HG02678 (cell line): Measurements from ENCODE around the gene TUBGCP6.

Source experiments
- ATAC-seq: cut with Tn5 transposase; IDR thresholded peaks from one replicate; pipeline ENCODE4 v1.9.1; 2021; ENCODE audit warnings: mild to moderate bottlenecking, moderate library complexity; ENCODE audit not compliant: unreplicated experiment

The TUBGCP6 gene

DNA sequence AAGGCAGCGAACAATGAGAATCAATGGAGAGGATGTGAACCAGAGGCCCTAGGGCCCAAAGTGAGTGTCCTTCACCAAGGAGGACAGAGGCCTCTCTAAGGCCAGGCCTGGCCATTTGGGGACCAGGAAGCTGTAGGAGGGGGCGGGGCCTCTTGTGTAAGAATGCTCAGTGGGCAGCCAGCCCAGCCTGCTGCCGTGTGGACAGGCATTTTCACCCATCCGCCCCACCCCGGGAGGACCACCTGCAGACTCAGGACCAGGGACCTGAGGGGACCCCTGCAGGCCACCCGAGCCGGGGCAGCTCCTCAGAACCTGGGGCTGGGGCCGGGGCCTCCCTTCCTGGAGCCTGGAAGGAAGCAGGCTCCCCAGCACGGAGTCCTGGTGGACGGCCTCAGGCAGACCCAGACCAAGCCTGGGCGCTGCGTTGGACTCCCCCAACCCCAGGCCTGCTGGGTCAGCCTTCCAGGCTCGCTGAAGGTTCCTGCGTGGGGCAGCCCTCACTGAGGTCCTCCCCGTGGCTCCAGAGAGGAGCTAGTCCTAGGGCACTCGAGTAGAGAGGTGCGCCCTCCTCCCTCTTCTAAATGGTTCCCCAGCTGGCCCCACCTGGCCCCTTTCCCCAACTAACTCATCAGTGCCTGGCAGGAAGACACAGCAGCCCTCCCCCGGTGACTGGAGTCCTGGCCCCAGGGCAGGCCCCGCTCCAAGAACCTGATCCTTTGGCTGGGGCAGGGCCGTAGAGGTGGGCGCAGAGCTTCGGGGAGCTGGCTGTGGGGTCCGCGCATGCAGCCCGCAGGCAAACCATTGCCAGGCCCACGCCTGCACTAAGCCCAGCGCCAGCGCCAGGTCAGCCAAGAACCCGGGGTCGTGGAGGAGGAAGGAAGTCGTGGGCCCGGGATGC lies 60.6 kb downstream of the TUBGCP6 start:
- ATAC-seq, result no peak

DNA sequence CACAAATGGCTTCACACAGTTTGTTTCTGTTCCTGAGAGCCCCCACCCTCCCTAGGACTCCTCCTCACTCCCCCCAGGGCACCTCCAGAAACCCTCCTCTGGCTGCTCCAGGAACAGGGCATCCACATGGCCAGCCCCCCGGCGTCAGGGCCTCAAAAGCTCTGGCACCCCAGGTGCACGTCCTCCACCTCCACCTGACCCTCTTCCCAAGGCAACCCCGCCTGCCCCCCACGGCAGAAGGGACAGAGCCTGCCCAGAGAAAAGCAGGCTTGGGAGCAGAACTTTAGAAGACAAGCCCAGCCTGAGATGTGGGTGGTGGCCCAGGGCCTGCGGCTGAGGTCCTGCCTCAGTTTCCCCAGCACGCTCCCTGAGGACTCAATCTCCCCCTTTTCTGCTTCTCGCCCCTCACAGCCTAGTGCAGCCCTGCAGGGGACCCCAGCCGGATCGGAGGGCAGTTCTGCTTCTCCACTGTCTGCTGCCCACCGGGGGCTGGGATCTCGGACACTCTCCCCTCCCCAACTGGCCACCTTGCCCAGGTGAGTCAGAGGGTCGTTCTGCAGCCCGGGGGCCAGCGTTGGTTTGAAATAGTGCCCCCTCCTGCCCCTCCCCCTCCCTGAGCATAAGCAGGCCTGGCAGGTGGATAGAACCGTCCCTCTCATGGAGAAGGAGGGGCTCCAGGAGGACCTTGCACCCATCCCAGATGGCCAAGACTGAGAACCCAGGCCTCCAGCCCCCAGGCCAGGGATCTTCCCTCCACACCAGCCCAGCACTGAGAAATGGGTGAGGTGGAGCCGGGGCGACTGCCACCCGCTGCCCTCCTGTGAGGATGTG lies 61.5 kb downstream of the TUBGCP6 start:
- ATAC-seq, result no peak

GRCh38 chr22:50182176-50183081 lies 62.4 kb downstream of the TUBGCP6 start:
- no peak for ATAC-seq

DNA sequence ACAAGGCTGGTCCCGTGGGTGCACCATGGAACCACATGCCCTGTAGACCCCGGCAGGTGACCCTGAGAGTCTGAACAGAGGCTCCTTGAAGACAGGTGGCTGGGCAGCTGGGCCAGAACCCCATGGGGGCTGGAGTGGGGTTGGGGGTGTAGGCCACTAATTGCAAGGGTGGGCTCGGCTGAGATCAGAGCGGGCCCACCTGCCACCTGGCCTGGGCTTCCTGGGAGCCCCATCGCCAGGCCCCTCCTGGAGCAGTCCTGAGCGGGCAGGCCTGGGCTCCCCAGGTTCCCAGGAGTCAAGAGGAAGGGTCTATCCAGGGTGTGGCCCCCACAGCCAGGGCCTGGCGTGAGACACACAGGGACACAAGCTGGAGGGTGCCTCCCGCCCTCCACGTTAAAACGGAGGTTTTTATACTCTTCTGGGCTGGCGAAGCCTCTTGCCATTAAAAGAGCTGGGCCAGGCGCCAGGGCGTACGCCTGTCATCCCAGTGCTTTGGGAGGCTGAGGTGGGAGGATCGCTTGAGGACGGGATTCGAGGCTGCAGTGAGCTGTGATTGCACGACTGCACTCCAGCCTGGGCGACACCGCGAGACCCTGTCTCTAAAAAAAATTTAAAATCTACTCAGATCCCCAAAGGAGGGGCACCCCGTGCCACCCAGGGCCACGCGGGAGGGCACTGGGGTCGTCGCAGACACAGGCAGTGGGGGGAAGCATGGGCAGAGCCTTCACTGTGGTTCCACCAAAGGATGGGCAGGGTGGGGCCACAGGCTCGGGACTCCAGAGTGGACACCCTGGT lies 63.9 kb downstream of the TUBGCP6 start:
- no peak for ATAC-seq

DNA sequence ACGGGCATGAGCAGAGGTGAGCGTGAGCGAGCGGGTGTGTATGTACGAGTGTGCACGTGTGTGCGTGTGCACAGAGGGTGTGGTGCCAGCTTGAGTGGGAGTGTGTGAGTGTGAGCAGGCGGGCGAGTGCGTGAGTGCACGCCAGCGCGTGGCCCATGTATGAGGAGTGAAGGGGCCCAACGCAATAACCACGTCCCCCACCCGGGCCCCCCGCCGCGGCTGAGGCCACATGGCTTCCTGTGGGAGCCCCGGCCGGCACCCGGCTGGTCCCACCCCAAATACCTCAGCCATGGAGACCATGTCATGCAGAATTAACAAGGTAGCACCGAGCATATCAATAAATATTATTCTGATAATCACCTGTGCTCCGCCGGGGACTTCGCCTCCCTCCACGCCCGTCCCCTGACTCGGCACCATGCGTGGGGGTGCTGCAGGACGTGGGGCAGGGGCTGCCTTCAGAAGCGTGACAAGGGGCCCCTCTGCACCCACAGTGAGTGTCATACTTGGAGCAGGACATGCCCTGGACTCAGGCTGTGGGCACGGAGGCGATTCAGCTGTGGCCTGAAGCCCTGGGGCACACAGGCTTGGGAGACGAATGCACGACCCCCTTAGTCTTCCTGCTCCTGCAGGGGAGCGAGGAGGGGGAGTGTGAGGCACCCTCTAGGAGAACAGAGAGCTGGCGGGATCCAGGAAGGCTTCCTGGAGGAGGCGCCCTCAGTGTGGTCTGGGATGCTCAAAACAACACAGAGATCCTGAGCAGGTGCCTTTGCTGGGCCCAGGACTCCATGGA lies 64.7 kb downstream of the TUBGCP6 start:
- no peak for ATAC-seq

- ATAC-seq, result no peak
Measured at GRCh38 chr22:50178871-50179869, 65.7 kb downstream of the TUBGCP6 start.

DNA sequence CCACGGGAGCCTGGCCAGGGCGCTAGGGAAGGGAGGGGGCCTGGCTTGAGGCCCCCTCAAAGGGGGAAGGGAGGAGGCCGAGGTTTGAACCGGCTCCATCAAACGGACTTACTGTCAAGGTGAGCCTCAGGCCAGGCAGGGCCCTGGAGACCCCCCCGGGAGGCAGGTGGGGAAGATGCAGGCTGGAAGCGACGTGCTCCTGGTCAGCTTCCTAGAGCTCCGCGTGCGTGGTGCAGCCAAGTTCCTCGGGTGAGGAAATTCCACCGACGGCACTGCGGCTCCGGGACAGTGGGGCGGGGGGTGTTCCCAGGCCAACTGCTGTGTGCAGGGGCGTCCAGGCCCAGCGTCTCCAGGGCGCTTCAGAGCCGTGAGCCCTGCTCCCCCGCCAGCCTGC lies 66.4 kb downstream of the TUBGCP6 start:
- ATAC-seq, result no peak

GRCh38 chr22:50177537-50178470 lies 67.0 kb downstream of the TUBGCP6 start:
- ATAC-seq, result no peak

GRCh38 chr22:50176850-50177536 lies 67.8 kb downstream of the TUBGCP6 start:
- no peak for ATAC-seq

DNA sequence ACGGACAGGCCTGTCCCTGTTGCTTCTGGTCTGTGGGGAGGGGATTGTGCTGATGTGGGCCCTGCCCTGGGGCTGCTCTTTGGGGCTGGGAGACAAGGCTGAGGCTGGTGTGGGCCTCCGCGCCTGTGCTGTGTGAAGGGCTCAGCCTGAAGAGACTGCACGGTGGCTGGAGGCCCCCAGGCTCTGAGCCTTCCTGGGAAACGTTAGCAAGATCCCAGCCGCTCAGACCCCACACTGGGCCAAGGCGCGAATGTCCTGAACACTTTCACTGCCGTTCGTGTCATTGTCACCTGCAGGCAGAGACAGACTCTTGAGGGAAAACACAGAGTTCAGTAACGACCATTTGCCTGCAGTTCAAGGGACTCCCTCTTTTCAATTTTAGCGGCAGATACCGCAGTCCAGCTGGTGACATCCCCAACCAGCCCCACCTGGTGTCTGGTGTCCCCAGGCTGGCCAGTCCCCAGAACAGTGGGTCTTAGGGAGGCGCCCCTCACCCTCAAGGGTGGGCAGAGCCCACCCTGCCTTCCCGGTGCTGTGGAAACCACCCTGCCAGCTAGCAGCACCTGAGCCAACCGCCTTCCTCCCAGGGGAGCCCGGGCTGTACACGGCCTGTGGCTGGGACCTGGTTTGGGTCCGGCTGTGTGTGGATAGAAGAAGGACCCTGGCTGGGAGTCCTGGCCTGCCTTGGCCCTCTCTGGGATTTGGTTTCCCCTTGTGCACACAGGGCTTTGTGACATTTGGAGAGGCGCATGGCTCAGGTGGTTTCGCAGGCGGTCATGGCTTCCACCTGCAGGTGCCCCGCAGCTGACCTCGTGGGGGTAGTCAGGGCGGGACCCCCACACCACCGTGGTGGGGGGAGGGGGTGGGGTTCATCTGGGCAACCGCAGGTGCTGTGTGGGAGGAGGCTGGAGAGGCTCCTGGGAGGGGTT lies 68.6 kb downstream of the TUBGCP6 start:
- ATAC-seq, result no peak

DNA sequence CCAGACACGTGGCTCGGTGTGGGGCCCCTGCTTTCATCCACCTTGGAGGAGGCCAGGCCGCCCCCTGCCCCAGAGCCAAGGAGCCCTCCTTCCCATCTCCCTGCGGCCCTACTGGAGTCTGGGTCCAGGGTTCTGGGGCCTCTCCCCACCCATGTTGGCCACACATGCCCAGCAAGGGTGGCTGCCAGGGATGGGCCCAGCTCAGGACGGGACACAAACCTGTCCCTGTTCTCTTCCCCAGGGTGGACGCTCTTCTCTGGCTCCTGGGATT lies 69.7 kb downstream of the TUBGCP6 start:
- ATAC-seq, result no peak

DNA sequence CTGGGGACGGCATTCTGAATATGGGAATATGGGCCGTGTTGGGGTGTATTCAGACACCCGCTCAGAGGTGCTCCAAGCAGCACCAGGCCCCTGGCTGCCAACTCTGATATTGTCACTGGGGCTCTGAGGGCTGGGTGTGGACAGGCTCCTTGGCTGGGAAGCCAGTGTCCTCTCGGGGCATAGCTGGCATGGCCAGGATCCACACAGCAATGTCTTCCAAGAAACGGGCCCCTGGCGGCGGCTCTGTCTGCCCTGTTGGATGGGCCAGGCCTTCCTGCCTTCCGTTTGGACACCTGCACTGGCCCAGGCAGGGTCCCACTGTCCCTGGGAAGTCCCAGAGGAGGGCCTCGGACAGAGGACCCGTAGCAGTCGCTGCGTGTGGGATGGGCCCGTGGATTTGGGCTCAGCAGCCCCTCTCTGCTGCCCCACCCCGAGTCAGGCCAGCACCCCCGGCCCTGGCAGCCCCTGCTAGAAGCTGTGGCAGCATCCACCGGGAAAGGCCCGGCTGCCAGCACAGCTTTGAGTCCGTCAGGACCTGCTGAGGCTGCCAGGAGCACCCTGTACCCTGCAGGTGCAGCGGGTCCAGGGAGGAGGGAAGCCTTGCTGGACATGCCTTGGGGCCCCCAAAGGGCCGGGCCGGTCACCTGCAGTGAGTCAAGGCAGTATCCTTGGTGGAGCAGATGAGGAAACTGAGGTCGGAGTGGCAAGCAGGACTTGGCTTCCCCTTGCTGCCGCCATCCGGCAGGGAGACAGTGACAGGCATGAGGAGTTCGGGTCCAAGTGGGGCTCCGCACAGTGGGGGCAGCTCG lies 70.2 kb downstream of the TUBGCP6 start:
- ATAC-seq, result no peak

DNA sequence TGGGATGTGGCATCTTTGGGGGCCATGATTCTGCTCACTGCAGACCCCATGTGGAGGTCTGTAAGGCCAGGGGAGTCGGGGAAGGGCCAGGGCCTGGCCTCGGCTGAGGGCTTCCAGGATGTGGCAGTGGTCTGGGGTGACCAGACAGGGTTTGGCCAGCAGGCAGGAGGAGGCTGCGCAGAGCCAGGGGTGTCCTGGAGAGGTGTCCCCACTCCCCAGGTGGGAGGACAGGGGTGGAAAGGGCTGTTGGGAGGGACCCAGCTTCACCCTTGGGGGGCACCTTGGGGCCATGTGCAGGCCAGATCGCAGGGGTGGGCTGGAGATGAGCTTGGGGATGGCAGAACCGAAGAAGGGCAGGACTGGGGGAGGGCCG lies 70.9 kb downstream of the TUBGCP6 start:
- ATAC-seq, result no peak

GRCh38 chr22:50173311-50173982 lies 71.4 kb downstream of the TUBGCP6 start:
- peak; percentile 48 for ATAC-seq
